ENCODE data around the gene NMU.
"Not testable (repeated sequence)": the region's sequence is repeated elsewhere in the genome, so short reads cannot be mapped to it uniquely, and the experiment has no call there.

The NMU gene

DNA sequence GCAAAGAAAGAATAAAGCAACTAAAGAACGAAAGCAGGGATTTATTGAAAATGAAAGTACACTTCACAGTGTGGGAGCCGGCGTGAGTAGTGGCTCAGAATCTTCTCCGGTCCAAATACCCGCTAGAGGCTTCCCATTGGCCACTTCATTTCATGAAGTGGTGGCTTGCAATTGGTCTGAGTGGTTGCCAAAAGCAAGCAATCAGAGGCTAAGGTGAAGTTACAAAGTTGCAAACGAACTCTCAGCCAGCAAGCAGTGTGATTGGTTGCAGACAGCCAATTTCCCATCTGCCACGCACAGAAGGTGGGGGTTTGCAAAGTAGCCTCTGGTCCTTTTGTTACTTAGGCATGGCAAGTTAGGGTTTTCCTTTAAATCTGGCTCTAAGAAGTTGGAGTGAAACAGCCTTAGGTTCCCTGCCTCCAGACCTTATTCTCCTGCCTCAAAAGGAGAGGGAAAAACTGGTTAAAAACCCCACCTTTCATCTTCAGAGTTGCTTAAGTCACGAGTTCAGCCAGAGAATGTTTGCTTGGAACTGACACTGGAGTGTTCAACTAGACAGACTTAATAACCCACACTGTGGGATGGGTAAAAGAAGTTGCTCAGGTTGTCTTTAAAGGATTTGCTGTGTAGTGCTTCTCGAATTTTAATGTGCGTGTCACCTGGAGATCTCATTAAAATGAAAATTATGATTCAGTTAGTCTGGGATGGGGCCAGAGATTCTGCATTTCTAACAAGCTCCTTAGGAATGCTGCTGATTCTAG is 82.5 kb downstream of the NMU start:
- DNase-seq = no peak

GRCh38 chr4:55551964-55552363 is 84.1 kb downstream of the NMU start:
- DNase-seq = not testable (repeated sequence)

DNA sequence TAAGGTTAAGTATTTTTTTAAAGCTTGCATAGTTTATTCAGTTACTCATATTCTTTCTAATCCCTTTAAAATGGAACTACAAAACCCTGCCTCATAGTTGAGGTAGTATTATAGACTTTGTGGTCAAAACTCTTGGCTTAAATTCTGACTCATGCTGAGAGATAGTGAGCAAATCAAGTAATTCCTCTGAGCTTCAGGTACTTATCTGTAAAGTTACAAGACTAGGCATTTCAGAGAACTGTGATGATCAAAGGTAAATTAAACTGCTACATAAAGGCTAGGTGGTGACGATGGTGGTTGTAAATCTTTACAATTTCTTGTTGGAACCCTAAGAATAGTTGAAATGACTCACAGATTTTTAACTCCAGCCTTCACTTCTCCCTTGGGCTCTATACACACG is 86.2 kb downstream of the NMU start:
- DNase-seq = no peak

- DNase-seq = no peak
Measured at GRCh38 chr4:55547918-55548317, 88.2 kb downstream of the NMU start.

DNA sequence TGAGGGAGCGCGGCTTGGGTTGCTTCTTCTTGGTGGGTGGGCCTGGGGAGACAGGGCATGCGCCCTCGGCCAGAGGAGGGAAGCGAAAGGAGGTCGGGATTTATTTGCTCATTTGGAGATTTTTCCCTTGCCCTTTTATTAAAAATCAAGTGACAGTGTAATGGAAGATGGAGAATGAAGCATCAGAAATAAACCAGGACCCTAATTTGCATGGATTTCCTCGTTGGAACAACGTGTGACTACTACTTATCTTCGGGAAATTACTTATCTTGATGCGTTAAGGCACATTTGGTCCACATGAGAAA is 88.7 kb downstream of the NMU start:
- DNase-seq = no peak

DNA sequence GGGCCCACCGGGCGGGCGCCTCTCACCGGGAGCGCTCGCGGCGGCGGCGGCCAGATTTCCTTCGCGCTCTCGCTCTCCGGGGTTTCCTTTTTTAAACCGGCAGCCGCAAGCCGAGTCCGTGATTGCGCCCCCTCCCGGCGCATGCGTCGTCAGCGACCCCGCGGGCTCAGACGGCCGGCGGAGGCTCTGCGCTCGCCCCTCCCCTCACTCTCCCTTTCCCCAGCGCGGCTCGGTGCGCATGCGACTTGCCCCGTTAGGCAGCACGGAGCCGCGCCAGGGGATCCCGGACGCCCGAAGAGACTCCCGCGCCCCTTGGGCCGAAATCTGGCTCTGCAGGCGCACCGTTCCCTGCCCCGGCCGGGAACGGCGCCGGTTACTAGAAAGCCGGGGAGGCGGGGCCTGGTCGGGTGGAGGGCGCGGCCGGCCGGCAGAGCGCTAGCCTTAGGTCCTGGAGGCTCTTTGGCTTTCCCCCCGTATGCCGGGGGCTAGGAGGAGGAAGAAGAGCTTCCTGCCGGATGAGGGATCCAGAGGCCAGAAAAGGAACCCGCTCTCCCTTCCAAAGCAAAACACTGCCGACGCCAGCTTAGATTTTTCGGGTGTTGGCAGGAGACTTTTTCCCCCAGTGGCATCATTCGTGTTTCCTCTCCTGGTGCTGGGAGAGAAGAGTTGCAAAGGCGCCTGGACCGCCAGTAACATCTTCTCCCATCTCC is 89.2 kb downstream of the NMU start, which contains the start of gene CLOCK:
TSS of gene CLOCK (minus strand) at position 154 of the 710 bp plus-strand sequence. CDS start 64,124 bp downstream, outside the sequence.
- peak; percentile 54 for DNase-seq

DNA sequence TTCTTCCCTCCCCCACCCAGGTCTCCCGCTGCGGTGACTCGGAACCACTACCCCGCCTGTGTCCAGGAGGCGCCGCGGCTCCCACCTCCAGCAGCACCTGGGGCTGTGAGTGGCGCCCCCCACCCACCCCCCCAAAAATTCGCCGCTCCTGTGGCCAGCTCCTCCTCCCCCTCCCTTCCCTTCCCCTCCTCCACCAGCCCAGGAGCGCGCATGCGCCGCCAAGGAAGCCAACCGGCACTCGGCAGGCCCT is 89.7 kb downstream of the NMU start:
- peak; percentile 54 for DNase-seq

- peak; percentile 23 for DNase-seq
Measured at GRCh38 chr4:55545641-55546505, 90.2 kb downstream of the NMU start.
